RWPE2 (cell line): Measurements from ENCODE around the gene TCF15.

Experiments
- ATAC-seq: fragments of 200-7000 bp; cut with Tn5 transposase; 3 replicates; pipeline ENCODE4 v1.9.1; 2021; ENCODE audit warnings: low read depth
- DNase-seq: peaks from one replicate; pipeline ENCODE4 v3.0.0-alpha.2; 2020; ENCODE audit warnings: low spot score
- H3K27ac ChIP-seq: fragments of 450-650 bp; 2 replicates; pipeline ENCODE4 v1.5.1; 2017; ENCODE audit warnings: mild to moderate bottlenecking; ENCODE audit not compliant: poor library complexity, severe bottlenecking
- H3K27me3 ChIP-seq: fragments of 250-450 bp; sonication (Bioruptor Pico); 2 replicates; pipeline ENCODE4 v1.5.1; 2021; ENCODE audit warnings: mild to moderate bottlenecking, moderate library complexity; ENCODE audit not compliant: insufficient read depth, poor library complexity, severe bottlenecking
- H3K36me3 ChIP-seq: fragments of 250-450 bp; sonication (Bioruptor Pico); 2 replicates; pipeline ENCODE4 v1.5.1; 2020; ENCODE audit warnings: low read depth, mild to moderate bottlenecking, moderate library complexity
- H3K4me1 ChIP-seq: fragments of 250-450 bp; sonication (Bioruptor Pico); 2 replicates; pipeline ENCODE4 v1.5.1; 2021; ENCODE audit warnings: mild to moderate bottlenecking, moderate library complexity; ENCODE audit not compliant: insufficient read depth, poor library complexity, severe bottlenecking
- H3K4me3 ChIP-seq: fragments of 250-450 bp; sonication (Bioruptor Pico); 2 replicates; pipeline ENCODE4 v1.5.1; 2021; ENCODE audit warnings: mild to moderate bottlenecking, moderate library complexity; ENCODE audit not compliant: severe bottlenecking
- H3K9me3 ChIP-seq: fragments of 250-450 bp; sonication (Bioruptor Pico); 2 replicates; pipeline ENCODE4 v1.5.1; 2021; ENCODE audit warnings: mild to moderate bottlenecking, moderate library complexity; ENCODE audit not compliant: severe bottlenecking
- CTCF ChIP-seq: fragments of 450-650 bp; IDR thresholded peaks from one replicate; pipeline ENCODE4 v1.5.1; 2017; ENCODE audit warnings: mild to moderate bottlenecking, moderate library complexity; ENCODE audit not compliant: poor library complexity, severe bottlenecking

Gene TCF15

GRCh38 chr20:603116-603640, 6.9 kb downstream of the TCF15 start:
- DNase-seq: no peak
- Histone ChIP-seq H3K27ac (no peak overlapping the region), H3K4me1 (no peaks in the 10 kb centered on the region), H3K4me3 (no peak overlapping the region), H3K27me3 (peaks cover 2% of the 10 kb centered on the region), H3K9me3 (no peaks in the 10 kb centered on the region), H3K36me3 (no peaks in the 10 kb centered on the region)
- ATAC-seq: no peak
- no peak for TF ChIP-seq CTCF

GRCh38 chr20:602111-602970, 7.8 kb downstream of the TCF15 start:
- Histone ChIP-seq H3K36me3 (no peaks in the 10 kb centered on the region), H3K4me3 (no peak overlapping the region), H3K27me3 (no peaks in the 10 kb centered on the region), H3K27ac (no peak overlapping the region), H3K9me3 (no peaks in the 10 kb centered on the region), H3K4me1 (no peaks in the 10 kb centered on the region)
- TF ChIP-seq CTCF: no peak
- DNase-seq: no peak
- ATAC-seq: no peak

- Histone ChIP-seq H3K4me1 (no peaks in the 10 kb centered on the region), H3K27ac (no peak overlapping the region), H3K36me3 (no peaks in the 10 kb centered on the region), H3K9me3 (no peaks in the 10 kb centered on the region), H3K4me3 (no peak overlapping the region), H3K27me3 (no peaks in the 10 kb centered on the region)
- TF ChIP-seq CTCF: no peak
- DNase-seq (no peak), ATAC-seq (no peak)
These were observed 9.4 kb downstream of the TCF15 start for GRCh38 chr20:600736-601135.

- DNase-seq (no peak), ATAC-seq (no peak)
- H3K27ac ChIP-seq: no peak overlapping the region
These were observed 10.0 kb downstream of the TCF15 start for GRCh38 chr20:600141-600540.

More at GRCh38 chr20:600141-600540, 10.0 kb downstream of the TCF15 start:
- H3K9me3 ChIP-seq: no peaks in the 10 kb centered on the region
- no peak overlapping the region for H3K4me3 ChIP-seq
- H3K36me3 ChIP-seq: no peaks in the 10 kb centered on the region
- H3K27me3 ChIP-seq: no peaks in the 10 kb centered on the region
- H3K4me1 ChIP-seq: no peaks in the 10 kb centered on the region
- no peak for TF ChIP-seq CTCF
